Measurements from ENCODE around the gene TJAP1.

DNA sequence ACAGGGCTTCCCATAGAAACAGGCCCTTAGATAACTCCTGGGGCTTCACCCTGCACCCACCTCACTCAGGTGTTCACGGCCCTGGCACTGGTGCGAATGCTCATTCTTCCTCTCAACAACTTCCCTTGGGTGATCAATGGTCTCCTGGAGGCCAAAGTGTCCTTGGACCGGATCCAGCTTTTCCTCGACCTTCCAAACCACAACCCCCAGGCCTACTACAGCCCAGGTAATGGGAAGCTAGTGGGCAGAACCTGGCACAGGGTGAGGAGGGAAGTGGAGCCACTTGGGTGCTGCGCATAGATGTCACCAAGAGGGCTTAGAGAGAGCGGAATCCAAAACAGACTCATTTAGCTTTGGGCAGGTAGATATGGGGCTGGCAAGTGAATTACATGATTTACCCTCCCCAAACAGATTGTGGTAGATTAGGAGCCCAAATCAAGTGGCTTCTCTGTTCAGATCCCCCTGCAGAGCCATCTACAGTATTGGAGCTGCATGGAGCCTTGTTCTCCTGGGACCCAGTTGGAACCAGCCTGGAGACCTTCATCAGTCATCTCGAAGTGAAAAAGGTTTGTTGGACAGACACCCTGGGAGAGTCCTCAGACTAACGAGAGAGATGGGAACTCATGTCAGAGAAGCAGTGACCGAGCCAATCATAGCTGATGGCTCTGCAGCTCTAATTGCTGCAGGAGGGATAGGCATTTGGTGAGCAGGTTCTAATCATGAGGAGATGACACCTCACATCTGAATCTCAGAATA is 41.5 kb upstream of the TJAP1 start:
- TF ChIP-seq, protein P1, sequence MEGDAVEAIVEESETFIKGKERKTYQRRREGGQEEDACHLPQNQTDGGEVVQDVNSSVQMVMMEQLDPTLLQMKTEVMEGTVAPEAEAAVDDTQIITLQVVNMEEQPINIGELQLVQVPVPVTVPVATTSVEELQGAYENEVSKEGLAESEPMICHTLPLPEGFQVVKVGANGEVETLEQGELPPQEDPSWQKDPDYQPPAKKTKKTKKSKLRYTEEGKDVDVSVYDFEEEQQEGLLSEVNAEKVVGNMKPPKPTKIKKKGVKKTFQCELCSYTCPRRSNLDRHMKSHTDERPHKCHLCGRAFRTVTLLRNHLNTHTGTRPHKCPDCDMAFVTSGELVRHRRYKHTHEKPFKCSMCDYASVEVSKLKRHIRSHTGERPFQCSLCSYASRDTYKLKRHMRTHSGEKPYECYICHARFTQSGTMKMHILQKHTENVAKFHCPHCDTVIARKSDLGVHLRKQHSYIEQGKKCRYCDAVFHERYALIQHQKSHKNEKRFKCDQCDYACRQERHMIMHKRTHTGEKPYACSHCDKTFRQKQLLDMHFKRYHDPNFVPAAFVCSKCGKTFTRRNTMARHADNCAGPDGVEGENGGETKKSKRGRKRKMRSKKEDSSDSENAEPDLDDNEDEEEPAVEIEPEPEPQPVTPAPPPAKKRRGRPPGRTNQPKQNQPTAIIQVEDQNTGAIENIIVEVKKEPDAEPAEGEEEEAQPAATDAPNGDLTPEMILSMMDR (IDR thresholded peaks at IDR 0.05; ENCODE audit: borderline replicate concordance, extremely low read depth, low read length, poor library complexity, severe bottlenecking), result no peak
- no peak for TF ChIP-seq EZH2 (IDR thresholded peaks at IDR 0.05; ENCODE audit: borderline replicate concordance, low read depth, low read length, severe bottlenecking)

Measured in DND-41 (cell line).